Measurements from ENCODE around the gene CEP70.
"Not testable (repeated sequence)": the region's sequence is repeated elsewhere in the genome, so short reads cannot be mapped to it uniquely, and the experiment has no call there.

CEP70 gene

GRCh38 chr3:138594150-138594934, at the start of gene CEP70:
Gene CEP70, minus strand, starts transcription at chr3:138594260. Its CDS starts 21,333 bp downstream, at chr3:138572927.
- DNase-seq (ENCODE audit: insufficient read length, low spot score) (peak; percentile 89), FAIRE-seq (peak; percentile 94)

- DNase-seq (ENCODE audit: insufficient read length, low spot score), result no peak
- no peak for FAIRE-seq
These were observed 48.8 kb upstream of the CEP70 start for GRCh38 chr3:138642927-138643253.

GRCh38 chr3:138642226-138642926, 48.3 kb upstream of the CEP70 start:
- no peak for FAIRE-seq
- DNase-seq (ENCODE audit: insufficient read length, low spot score), result no peak

- no peak for FAIRE-seq
- no peak for DNase-seq (ENCODE audit: insufficient read length, low spot score)
These were observed 46.5 kb upstream of the CEP70 start for GRCh38 chr3:138640537-138640936.

GRCh38 chr3:138638641-138639040, 44.6 kb upstream of the CEP70 start:
- DNase-seq (ENCODE audit: insufficient read length, low spot score) (no peak), FAIRE-seq (no peak)

GRCh38 chr3:138629526-138629925, 35.5 kb upstream of the CEP70 start:
- FAIRE-seq, result no peak

GRCh38 chr3:138625707-138626365, 31.8 kb upstream of the CEP70 start:
- no peak for FAIRE-seq

More at GRCh38 chr3:138629526-138629925, 35.5 kb upstream of the CEP70 start:
- no peak for DNase-seq (ENCODE audit: insufficient read length, low spot score)

GRCh38 chr3:138624518-138624917, 30.5 kb upstream of the CEP70 start:
- DNase-seq (ENCODE audit: insufficient read length, low spot score), result no peak
- FAIRE-seq, result no peak

More at GRCh38 chr3:138625707-138626365, 31.8 kb upstream of the CEP70 start:
- peak; percentile 23 for DNase-seq (ENCODE audit: insufficient read length, low spot score)

GRCh38 chr3:138620431-138620830, 26.4 kb upstream of the CEP70 start:
- DNase-seq (ENCODE audit: insufficient read length, low spot score), result no peak
- no peak for FAIRE-seq

GRCh38 chr3:138615462-138615861, 21.4 kb upstream of the CEP70 start:
- no peak for FAIRE-seq
- no peak for DNase-seq (ENCODE audit: insufficient read length, low spot score)

GRCh38 chr3:138609898-138610266, 15.8 kb upstream of the CEP70 start:
- FAIRE-seq, result no peak
- DNase-seq (ENCODE audit: insufficient read length, low spot score), result no peak

GRCh38 chr3:138608322-138609135, 14.5 kb upstream of the CEP70 start, which contains the start of gene FAIM:
Gene FAIM, plus strand, starts transcription at chr3:138608771. Its CDS starts 10,956 bp downstream, at chr3:138619727.
- DNase-seq (ENCODE audit: insufficient read length, low spot score) (peak; percentile 40), FAIRE-seq (no peak)

GRCh38 chr3:138604106-138604595, 10.1 kb upstream of the CEP70 start:
- not testable (repeated sequence) for FAIRE-seq; DNase-seq (ENCODE audit: insufficient read length, low spot score)

GRCh38 chr3:138601661-138602060, 7.6 kb upstream of the CEP70 start:
- FAIRE-seq; DNase-seq (ENCODE audit: insufficient read length, low spot score): not testable (repeated sequence)

GRCh38 chr3:138600100-138600745, 6.2 kb upstream of the CEP70 start:
- FAIRE-seq (no peak), DNase-seq (ENCODE audit: insufficient read length, low spot score) (no peak)

- no peak for FAIRE-seq
These were observed 4.5 kb upstream of the CEP70 start for GRCh38 chr3:138598534-138598933.

GRCh38 chr3:138597186-138597976, 3.3 kb upstream of the CEP70 start:
- not testable (repeated sequence) for DNase-seq (ENCODE audit: insufficient read length, low spot score)

More at GRCh38 chr3:138598534-138598933, 4.5 kb upstream of the CEP70 start:
- DNase-seq (ENCODE audit: insufficient read length, low spot score), result no peak

GRCh38 chr3:138594935-138595610, 1.0 kb upstream of the CEP70 start:
- no peak for FAIRE-seq
- DNase-seq (ENCODE audit: insufficient read length, low spot score), result no peak

More at GRCh38 chr3:138597186-138597976, 3.3 kb upstream of the CEP70 start:
- FAIRE-seq, result not testable (repeated sequence)
